Measurements from ENCODE around the gene APOL6.

Gene APOL6

DNA sequence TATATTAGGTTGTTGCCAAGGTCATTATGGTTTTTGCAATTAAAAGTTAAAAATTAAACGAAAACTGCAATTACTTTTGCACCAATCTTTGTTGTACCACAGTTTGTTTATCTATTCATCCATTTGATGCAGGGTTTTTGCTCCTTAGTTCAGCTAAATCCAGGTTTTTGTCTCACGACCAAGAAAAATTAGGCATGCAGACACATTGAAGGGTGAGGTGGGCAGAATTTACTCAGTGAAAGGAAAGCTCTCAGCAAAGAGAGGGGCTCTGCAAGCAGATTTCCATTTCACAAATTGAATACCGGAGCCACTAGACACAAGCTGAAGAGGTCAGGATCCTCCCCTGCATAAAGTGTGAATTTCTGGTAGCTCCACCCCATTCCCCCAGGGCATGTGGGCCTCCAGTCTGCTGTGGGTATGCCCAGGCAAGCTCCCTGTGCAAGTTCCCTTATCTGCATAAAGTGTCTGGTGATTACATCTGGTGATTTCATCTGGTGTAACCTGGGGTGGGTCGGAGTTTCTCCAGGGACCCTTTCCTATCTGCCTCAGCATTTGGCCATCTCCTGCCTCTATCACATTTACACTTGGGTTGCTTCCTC is 33.3 kb downstream of the APOL6 start:
- no peak overlapping the region for H3K27ac ChIP-seq (ENCODE audit: low read depth, low read length, poor library complexity, severe bottlenecking)
- H3F3A ChIP-seq (ENCODE audit: insufficient read depth, low read length): no peaks in the 10 kb centered on the region; the same call in 1 of the 2 replicates
- no peak overlapping the region for H3K9ac ChIP-seq (ENCODE audit: low read length)
- H4K20me1 ChIP-seq (ENCODE audit: insufficient read depth, low read length): no peaks in the 10 kb centered on the region
- no peaks in the 10 kb centered on the region for H3K79me2 ChIP-seq (ENCODE audit: insufficient read depth, low read length)
- H3K4me3 ChIP-seq (ENCODE audit: low read depth, low read length, poor library complexity, severe bottlenecking): no peak overlapping the region
- peaks cover 3% of the 10 kb centered on the region; the same call in 1 of the 2 replicates for H3K36me3 ChIP-seq (ENCODE audit: insufficient read depth, low read length)
- no peaks in the 10 kb centered on the region for H3K27me3 ChIP-seq (ENCODE audit: insufficient read depth, low read length)
- H3K4me2 ChIP-seq (ENCODE audit: low read length): no peak overlapping the region
- TF ChIP-seq, protein P1, sequence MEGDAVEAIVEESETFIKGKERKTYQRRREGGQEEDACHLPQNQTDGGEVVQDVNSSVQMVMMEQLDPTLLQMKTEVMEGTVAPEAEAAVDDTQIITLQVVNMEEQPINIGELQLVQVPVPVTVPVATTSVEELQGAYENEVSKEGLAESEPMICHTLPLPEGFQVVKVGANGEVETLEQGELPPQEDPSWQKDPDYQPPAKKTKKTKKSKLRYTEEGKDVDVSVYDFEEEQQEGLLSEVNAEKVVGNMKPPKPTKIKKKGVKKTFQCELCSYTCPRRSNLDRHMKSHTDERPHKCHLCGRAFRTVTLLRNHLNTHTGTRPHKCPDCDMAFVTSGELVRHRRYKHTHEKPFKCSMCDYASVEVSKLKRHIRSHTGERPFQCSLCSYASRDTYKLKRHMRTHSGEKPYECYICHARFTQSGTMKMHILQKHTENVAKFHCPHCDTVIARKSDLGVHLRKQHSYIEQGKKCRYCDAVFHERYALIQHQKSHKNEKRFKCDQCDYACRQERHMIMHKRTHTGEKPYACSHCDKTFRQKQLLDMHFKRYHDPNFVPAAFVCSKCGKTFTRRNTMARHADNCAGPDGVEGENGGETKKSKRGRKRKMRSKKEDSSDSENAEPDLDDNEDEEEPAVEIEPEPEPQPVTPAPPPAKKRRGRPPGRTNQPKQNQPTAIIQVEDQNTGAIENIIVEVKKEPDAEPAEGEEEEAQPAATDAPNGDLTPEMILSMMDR (IDR thresholded peaks at IDR 0.05; ENCODE audit: low read length): no peak
- TF ChIP-seq EZH2 (IDR thresholded peaks at IDR 0.05; ENCODE audit: borderline replicate concordance, low read length): no peak
- no peak overlapping the region for H2AFZ ChIP-seq (ENCODE audit: low read length)
- peaks cover 27% of the 10 kb centered on the region for H3K4me1 ChIP-seq (ENCODE audit: insufficient read depth, low read length, severe bottlenecking)
- H3K9me2 ChIP-seq (ENCODE audit: low read depth, low read length): no peaks in the 10 kb centered on the region
- peaks cover 7% of the 10 kb centered on the region for H3K9me3 ChIP-seq (ENCODE audit: low read length)

DNA sequence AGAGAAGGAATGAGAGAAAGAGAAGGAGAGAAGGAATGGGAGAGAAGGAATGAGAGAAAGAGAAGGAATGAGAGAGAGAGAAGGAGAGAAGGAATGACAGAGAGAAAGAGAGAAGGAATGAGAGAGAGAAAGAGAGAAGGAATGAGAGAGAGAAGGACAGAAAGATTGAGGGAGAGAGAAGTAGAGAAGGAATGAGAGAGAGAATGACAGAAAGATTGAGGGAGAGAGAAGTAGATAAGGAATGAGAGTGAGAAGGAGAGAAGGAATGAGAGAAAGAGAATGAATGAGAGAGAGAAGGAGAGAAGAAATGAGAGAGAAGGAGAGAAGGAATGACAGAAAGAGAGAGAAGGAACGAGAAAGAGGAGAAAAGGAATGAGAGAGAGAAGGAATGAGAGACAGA is 35.3 kb downstream of the APOL6 start:
- H3F3A ChIP-seq (ENCODE audit: insufficient read depth, low read length): no peaks in the 10 kb centered on the region; the same call in 1 of the 2 replicates
- no peaks in the 10 kb centered on the region for H4K20me1 ChIP-seq (ENCODE audit: insufficient read depth, low read length)
- peaks cover 7% of the 10 kb centered on the region for H3K9me3 ChIP-seq (ENCODE audit: low read length)
- no peak overlapping the region for H3K27ac ChIP-seq (ENCODE audit: low read depth, low read length, poor library complexity, severe bottlenecking)
- TF ChIP-seq, protein P1 (IDR thresholded peaks at IDR 0.05; ENCODE audit: low read length): no peak
- TF ChIP-seq EZH2 (IDR thresholded peaks at IDR 0.05; ENCODE audit: borderline replicate concordance, low read length): no peak
- no peaks in the 10 kb centered on the region for H3K79me2 ChIP-seq (ENCODE audit: insufficient read depth, low read length)
- no peaks in the 10 kb centered on the region for H3K9me2 ChIP-seq (ENCODE audit: low read depth, low read length)
- no peak overlapping the region for H3K9ac ChIP-seq (ENCODE audit: low read length)
- H2AFZ ChIP-seq (ENCODE audit: low read length): no peak overlapping the region
- H3K36me3 ChIP-seq (ENCODE audit: insufficient read depth, low read length): peaks cover 3% of the 10 kb centered on the region; the same call in 1 of the 2 replicates
- no peaks in the 10 kb centered on the region for H3K27me3 ChIP-seq (ENCODE audit: insufficient read depth, low read length)
- H3K4me3 ChIP-seq (ENCODE audit: low read depth, low read length, poor library complexity, severe bottlenecking): no peak overlapping the region
- peaks cover 38% of the 10 kb centered on the region for H3K4me1 ChIP-seq (ENCODE audit: insufficient read depth, low read length, severe bottlenecking)
- no peak overlapping the region for H3K4me2 ChIP-seq (ENCODE audit: low read length)

DNA sequence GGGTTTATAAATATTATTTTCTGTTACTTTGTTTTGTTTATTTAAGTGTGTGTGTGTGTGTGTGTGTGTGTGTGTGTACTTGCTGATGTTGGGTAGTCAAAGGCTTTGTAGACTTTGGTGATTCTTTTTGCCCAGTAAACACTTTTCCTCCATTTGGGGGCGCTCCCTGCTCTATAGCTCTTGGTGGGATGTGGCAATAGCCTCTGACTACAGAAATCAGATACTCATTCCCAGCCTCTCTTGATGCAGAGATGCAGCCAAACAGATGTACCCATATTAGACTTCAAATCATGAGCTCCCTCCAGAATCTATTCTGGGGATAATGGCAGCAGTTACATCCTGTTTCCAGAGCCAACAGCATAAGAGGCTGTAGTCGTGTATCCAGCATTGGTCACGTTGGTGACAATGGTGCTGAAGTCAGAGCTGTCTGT is 36.0 kb downstream of the APOL6 start:
- no peaks in the 10 kb centered on the region for H3K9me2 ChIP-seq (ENCODE audit: low read depth, low read length)
- H3K36me3 ChIP-seq (ENCODE audit: insufficient read depth, low read length): peaks cover 3% of the 10 kb centered on the region; the same call in 1 of the 2 replicates
- no peak overlapping the region for H3K9ac ChIP-seq (ENCODE audit: low read length)
- H3K27me3 ChIP-seq (ENCODE audit: insufficient read depth, low read length): no peaks in the 10 kb centered on the region
- H4K20me1 ChIP-seq (ENCODE audit: insufficient read depth, low read length): no peaks in the 10 kb centered on the region
- no peak overlapping the region for H2AFZ ChIP-seq (ENCODE audit: low read length)
- no peak overlapping the region for H3K4me2 ChIP-seq (ENCODE audit: low read length)
- peaks cover 7% of the 10 kb centered on the region for H3K9me3 ChIP-seq (ENCODE audit: low read length)
- peak overlapping the region; percentile 99 for H3K27ac ChIP-seq (ENCODE audit: low read depth, low read length, poor library complexity, severe bottlenecking)
- H3F3A ChIP-seq (ENCODE audit: insufficient read depth, low read length): no peaks in the 10 kb centered on the region; the same call in 1 of the 2 replicates
- no peak overlapping the region for H3K4me3 ChIP-seq (ENCODE audit: low read depth, low read length, poor library complexity, severe bottlenecking)
- peaks cover 45% of the 10 kb centered on the region for H3K4me1 ChIP-seq (ENCODE audit: insufficient read depth, low read length, severe bottlenecking)
- no peak for TF ChIP-seq EZH2 (IDR thresholded peaks at IDR 0.05; ENCODE audit: borderline replicate concordance, low read length)
- TF ChIP-seq, protein P1 (IDR thresholded peaks at IDR 0.05; ENCODE audit: low read length): peak; percentile 74
- H3K79me2 ChIP-seq (ENCODE audit: insufficient read depth, low read length): no peaks in the 10 kb centered on the region

Measured in OCI-LY1 (cell line).